PC-9 (cell line): ENCODE measurements around the gene PARP4.

Source experiments
- CTCF ChIP-seq: fragments of 200-600 bp; sonication (generic); conservative IDR thresholded peaks from 2 replicates; pipeline ENCODE4 v1.6.1; 2017; ENCODE audit warnings: mixed run types, antibody characterized with exemption, mild to moderate bottlenecking, moderate library complexity
- EZH2 ChIP-seq: fragments of 200-600 bp; sonication (generic); IDR thresholded peaks from 2 replicates; pipeline ENCODE4 v1.8.0; 2017; ENCODE audit warnings: antibody characterized with exemption, low read depth

GRCh38 chr13:24473686-24474085 is 38.9 kb downstream of the PARP4 start:
- TF ChIP-seq CTCF, result no peak
- TF ChIP-seq EZH2, result no peak
